SKM-1 (cell line): ENCODE data around the gene VWA3B.
"Not testable (repeated sequence)": the region's sequence is repeated elsewhere in the genome, so short reads cannot be mapped to it uniquely, and the experiment has no call there.

ENCODE experiments used
- DNase-seq: peaks from one replicate; lab custom pipeline; 2025; ENCODE audit not compliant: unreplicated experiment; lab: John Stamatoyannopoulos, UW

The VWA3B gene

GRCh38 chr2:98295721-98296414 is 208.9 kb downstream of the VWA3B start:
- DNase-seq, result no peak

GRCh38 chr2:98296440-98296839 is 209.5 kb downstream of the VWA3B start:
- DNase-seq, result no peak

DNA sequence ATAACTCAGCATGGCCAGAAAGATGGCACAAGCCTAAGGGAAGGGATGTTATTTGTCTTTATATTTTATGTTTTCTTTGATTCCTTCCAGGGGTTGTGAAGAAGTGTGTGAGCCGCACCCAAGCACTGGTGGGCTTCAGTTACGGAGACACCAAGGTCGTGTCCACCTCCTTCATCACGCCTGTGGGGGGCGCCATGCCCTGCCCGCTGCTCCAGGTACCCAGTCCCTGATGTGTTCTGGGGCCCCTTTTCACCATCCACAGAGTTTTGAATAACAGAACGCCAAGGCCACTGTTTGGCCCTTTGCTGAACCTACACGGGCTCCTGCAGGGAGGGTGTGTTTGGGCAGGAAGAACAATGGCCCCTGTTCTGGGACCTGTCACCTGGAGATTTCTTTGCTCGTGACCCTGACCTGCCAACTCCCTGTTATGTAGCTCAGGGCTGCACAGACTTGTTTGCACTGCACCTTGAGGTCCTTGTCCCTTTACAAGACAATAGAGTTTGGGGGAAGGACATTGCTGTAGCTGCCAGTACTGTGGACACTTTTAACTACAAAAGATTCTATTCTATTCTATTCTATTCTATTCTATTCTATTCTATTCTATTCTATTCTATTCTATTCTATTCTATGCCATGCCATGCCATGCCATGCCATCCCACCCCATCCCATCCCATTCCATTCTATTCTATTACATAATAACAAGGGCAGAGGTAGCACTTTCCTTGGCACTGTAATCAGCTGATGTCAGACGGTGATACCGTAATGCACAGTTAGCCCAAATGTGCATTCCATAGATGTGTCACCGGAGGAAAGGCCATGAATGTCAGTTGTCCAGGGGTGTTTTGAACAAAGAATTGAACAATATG is 211.1 kb downstream of the VWA3B start:
- no peak for DNase-seq

GRCh38 chr2:98298683-98299164 is 211.8 kb downstream of the VWA3B start:
- DNase-seq, result no peak

DNA sequence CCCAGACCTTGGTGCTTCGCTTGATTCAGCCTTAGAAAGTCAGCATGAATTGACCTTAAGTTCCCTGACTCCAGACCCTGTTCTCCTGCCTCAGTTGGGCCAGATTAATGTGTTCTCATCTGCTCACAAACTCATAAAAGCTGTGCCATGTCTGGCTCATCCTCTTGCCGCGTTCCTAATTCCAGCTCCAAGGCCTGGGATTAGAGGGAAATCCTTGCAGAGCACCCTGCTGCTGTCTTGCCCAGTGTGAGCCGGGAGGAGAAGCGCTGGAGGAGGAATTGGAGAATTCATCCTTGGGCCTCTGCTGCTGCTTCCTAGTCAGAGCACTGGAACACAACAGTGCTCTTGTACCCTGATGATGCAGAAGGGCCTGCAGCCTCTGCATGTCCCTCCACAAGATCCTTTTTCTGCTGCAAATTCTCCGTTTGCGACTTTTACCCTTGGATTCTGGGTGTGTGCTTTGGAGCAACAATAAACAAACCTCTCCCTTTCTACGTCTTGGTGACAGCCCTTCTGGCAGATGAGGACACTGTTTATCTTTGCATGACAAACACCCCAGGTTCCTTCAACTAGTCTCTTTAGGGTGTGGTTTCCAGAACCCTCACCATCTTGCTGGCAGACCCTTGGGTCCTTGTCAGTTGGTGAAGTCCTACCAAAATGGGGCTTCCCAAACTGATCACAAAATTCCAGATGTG is 212.4 kb downstream of the VWA3B start:
- DNase-seq, result no peak

- DNase-seq, result no peak
Observed at GRCh38 chr2:98300141-98300874, 213.3 kb downstream of the VWA3B start.

DNA sequence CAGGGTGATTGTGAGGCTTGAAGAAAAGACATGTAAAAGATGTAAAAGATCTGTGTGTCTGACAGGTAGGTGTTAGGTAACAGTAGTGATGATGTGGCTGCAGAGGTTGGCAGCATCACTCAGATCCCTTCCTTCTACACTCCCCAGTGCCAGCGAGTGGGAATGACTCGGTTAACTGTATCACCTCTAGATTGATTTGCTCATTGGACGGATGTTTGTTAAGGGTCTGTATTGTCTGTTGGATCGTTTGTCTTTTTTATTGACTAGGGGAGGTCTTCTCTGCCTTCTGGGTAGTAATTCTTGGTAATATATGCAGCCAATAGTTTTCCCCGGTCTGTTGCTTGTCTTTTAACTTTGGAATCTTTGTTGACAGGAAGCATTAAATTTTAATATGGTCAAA is 214.5 kb downstream of the VWA3B start:
- DNase-seq, result no peak

DNA sequence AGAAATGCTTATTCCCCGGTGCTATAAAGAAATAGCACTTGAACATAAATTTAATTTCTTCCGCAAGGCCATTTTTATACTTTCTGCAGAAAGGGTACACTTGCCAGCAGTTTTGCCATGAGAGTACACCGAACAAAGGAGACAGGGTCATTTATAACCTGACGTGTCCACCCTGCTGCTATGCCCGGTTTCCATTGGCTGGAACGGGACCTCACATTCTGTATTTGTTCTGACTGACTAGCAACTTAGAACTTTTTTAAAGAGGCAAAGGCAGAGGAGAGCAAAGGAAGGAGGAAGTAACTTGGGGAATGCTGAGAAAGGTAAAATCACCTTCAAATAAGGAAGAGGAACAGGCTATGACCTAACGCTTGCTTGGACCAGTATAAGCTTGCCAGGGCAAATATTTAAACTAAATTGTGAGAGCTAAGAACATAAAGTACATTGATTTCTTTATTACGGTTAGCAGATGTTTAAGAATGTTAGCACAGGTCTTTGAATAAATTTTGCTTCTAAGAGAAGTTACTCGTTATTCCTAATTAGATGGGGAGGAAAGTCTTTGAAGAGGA is 220.2 kb downstream of the VWA3B start:
- DNase-seq, result not testable (repeated sequence)

DNA sequence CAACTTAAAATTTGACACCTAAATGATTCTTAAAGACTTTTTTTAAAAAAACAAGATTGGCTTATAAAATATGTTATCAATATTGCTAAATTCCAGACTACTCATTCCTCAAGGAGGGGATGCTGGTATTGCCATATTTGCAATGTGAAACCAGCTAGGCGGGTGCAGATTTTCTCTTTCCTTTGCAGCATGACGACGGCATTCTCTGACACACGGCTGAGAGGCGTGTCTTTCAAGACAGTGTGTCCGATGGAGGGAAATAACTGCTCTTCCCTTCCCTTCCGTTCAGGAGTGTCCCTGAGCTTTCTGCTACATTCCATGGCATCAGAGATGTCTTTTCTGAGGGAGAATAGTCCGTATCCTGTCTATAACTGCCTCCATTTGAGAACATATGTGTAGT is 221.1 kb downstream of the VWA3B start:
- no peak for DNase-seq

- DNase-seq, result no peak
Observed at GRCh38 chr2:98308532-98308931, 221.6 kb downstream of the VWA3B start.

- DNase-seq, result no peak
Observed at GRCh38 chr2:98309580-98309979, 222.6 kb downstream of the VWA3B start.

DNA sequence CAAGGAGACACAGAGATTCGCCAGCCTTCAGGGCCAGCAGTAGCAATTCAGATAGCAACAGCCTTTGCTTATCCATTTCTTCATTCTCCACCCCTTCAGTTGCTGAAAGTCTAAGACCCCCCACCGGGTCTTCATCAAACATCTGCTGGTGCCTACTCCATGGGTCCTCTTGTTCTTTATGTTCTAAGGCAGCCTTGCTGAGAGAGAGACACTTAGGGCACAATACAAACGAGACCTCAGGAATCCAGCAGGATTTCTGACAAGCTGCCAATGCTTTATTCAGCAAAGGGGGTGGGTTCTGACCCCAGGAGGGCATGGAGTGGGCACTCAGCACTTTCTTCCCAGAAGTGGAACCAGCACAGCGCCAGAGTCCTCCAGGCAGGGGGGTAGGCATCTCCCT is 223.0 kb downstream of the VWA3B start:
- DNase-seq, result no peak

GRCh38 chr2:98311090-98311489 is 224.1 kb downstream of the VWA3B start:
- no peak for DNase-seq

DNA sequence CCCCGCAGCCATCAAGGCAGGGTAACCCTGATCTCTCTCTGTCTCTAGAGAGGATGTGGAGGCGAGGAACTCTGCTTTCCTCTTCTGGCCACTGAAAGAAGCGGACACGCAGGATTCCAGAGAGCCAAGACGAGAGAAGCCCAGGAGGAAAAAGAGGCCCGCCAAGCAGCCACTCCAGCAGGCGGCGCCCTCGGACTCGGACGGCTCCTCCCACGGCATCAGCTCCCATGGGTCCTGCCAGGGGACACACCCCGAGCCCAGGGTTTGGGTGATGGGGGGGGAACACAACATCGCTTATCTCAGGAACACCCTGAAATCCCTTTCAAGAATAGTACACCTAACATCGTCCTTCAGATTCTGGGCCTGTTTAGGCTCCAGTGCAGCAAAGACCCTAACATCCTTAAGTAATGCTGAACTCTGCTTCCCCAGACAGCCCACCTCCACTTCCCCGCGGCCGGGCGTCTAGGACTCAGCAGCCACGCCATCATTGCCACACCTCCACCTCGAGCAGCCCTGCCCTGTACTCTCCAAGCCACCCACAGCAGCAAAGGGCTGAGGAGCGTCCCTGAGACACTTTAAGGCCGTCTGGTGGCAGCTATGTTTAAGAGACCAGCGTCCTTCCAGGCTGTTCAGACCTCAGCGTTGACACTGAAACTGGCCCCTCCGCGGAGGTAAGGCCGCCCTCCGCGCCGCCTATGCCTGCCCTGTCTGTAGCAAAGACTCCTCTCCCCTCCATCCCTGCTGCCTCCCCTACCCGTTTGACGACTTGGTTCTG is 225.0 kb downstream of the VWA3B start:
- DNase-seq, result no peak

GRCh38 chr2:98313492-98314250 is 226.7 kb downstream of the VWA3B start:
- no peak for DNase-seq

- DNase-seq, result no peak
Observed at GRCh38 chr2:98314251-98314650, 227.3 kb downstream of the VWA3B start.

DNA sequence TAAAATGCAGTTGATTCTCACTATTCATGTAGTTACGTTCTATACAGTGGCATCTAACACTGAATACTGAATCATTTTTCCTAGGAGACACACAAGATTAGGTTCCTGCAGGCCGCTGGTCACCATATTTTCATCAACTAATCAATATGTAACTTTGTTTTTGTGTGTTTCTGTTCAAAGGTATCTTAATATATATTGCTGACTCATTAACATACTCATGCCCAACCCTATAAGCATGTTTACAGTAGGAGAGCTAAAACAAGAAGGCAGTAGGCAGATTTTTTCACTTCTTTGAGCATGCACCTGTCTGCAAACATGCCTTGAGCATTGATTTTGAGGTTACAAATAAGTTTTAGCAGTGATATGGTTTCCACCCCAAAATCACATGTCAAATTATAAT is 229.0 kb downstream of the VWA3B start:
- DNase-seq, result no peak

DNA sequence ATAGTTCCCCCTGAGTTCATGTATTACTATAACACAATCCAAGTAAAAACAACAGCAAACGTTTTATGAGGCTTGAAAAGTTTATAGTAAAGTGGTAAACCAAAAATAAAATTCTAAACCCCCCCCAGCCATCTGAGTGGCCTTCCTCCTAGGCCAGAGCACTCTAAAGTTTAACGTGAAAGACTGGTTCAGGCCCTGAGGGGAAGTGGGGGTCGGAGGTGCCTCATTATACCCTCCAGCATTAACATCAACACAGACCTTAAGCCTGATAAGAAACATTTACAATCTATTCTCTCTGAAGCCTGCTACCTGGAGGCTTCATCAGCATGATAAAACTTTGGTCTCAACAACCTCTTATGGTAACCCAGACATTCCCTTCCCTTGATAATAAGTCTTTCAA is 230.2 kb downstream of the VWA3B start:
- no peak for DNase-seq

DNA sequence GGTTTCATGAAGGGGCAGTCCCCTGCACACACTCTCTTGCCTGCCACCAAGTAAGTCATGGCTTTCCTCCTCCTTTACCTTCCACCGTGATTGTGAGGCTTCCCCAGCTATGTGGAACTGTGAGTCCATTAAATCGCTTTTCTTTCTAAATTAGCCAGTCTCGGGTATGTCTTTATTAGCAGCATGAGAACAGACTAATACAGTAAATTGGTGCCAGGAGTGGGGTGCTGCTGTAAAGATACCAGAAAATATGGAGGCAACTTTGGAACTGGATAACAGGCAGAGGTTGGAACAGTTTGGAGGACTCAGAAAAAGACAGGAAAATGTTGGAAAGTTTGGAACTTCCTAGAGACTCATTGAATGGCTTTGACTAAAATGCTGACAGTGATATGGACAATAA is 233.2 kb downstream of the VWA3B start:
- DNase-seq, result not testable (repeated sequence)
